ENCODE results near the gene ZDHHC11. TPM values are rescaled to one million over a fixed set of nuclear protein-coding genes. Genes with fewer than 3 reads are reported as not detected.

The ZDHHC11 gene
- total and polyA plus RNA-seq, 5 donors from 2014 or later = 18.3 TPM; not detected in 4

DNA sequence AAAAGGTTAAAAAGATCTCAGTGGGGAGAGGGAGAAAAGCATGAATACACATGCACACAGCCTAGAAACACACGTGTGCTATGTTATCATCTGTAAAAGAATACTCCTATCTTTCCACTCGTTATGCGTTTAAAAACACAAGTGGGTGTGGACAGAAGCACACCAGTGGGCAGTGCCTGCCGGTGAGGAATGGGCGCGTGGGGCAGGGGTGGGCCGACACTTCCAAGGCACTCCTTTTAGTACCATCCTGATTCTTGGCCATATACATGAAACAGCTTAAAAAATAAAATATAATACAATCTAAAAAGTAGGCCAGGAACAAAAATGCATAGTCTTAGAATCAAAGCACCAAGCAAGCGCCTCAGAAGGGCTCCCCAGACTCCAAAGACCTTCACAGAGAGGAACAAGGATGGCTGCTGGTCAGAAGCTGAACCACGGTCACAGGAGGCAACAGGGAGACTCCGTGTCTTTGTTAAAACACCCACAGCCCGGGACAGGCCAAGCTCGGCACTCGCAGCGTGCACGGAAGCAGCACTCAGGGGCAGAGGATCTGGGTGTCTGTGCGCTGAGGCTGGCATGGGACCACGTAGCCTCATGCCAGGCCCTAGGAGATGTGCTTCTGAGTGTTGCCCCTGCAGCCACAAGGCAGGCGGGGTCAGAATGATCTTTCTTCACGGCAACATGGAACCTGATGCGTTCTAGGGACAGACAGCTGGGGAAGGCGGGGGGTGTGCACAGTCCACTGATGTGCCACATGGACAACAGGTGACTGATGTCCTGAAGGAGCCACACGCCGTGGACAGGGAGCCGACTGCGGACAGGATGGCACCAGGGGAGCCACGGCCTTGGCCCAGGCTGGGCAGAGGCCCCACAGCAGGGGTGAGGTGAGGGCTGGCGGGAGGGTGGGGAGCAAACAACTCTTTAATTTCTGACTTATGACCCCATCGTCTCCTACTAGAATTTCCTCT, 25.9 kb upstream of the ZDHHC11 start:
- Mint-ChIP-seq H3K27me3 (no peaks in the 10 kb centered on the region), H3K9me3 (no peaks in the 10 kb centered on the region), H3K27ac (no peak overlapping the region), H3K36me3 (peaks cover 34% of the 10 kb centered on the region), H3K4me3 (no peak overlapping the region), H3K4me1 (peaks cover 0 to 11% (median 4%) of the 10 kb centered on the region in 4 donors)
- no peaks in the 10 kb centered on the region for H3K4me1 ChIP-seq (ENCODE audit: control insufficient read depth, insufficient read depth, low read length, poor library complexity, severe bottlenecking)
- H3K36me3 ChIP-seq (ENCODE audit: control insufficient read depth, insufficient read depth, low read length) = peaks cover 72% of the 10 kb centered on the region
- ATAC-seq (ENCODE audit: low read depth in 2 of 2) = no peak
- no peak overlapping the region for H3K4me3 ChIP-seq (ENCODE audit: low read depth, low read length)
- no peak overlapping the region for H3K27ac ChIP-seq (ENCODE audit: insufficient read depth, low read length, poor library complexity, severe bottlenecking)
- no peaks in the 10 kb centered on the region for H3K27me3 ChIP-seq (ENCODE audit: control insufficient read depth, insufficient read depth, low read length)
- DNase-seq = no peak
- no peaks in the 10 kb centered on the region for H3K9me3 ChIP-seq (ENCODE audit: control insufficient read depth in 2 of 2, low read length in 2 of 2)

DNA sequence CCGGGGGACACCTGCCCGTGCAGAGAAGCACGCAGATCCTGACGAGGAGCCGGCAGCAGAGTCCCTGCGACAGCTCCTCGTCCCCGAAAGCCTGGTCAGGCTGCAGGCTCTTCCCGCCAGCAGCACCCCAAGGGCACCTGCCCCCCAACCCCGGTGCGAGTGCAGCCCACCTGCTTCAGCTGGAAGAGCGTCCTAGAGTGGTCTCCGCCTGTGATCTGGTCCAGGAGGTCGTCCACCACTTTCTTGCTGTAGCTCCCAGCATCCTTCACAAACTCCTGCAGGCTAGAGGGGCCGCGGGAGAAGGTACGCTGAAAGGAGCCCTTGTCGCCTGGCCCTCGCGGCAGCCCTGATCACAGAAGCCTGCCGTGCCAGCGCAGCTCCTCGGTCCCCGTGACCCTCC, 25.1 kb upstream of the ZDHHC11 start:
- H3K27me3 ChIP-seq (ENCODE audit: control insufficient read depth, insufficient read depth, low read length) = no peaks in the 10 kb centered on the region
- Mint-ChIP-seq H3K36me3 (peaks cover 40% of the 10 kb centered on the region), H3K27me3 (no peaks in the 10 kb centered on the region), H3K27ac (no peak overlapping the region), H3K4me1 (peaks cover 0 to 6% (median 3%) of the 10 kb centered on the region in 4 donors), H3K9me3 (no peaks in the 10 kb centered on the region), H3K4me3 (no peak overlapping the region)
- no peak for DNase-seq
- no peaks in the 10 kb centered on the region for H3K9me3 ChIP-seq (ENCODE audit: control insufficient read depth in 2 of 2, low read length in 2 of 2)
- H3K4me1 ChIP-seq (ENCODE audit: control insufficient read depth, insufficient read depth, low read length, poor library complexity, severe bottlenecking) = no peaks in the 10 kb centered on the region
- no peak overlapping the region for H3K4me3 ChIP-seq (ENCODE audit: low read depth, low read length)
- ATAC-seq (ENCODE audit: low read depth in 2 of 2) = no peak
- H3K27ac ChIP-seq (ENCODE audit: insufficient read depth, low read length, poor library complexity, severe bottlenecking) = no peak overlapping the region
- H3K36me3 ChIP-seq (ENCODE audit: control insufficient read depth, insufficient read depth, low read length) = peaks cover 72% of the 10 kb centered on the region

DNA sequence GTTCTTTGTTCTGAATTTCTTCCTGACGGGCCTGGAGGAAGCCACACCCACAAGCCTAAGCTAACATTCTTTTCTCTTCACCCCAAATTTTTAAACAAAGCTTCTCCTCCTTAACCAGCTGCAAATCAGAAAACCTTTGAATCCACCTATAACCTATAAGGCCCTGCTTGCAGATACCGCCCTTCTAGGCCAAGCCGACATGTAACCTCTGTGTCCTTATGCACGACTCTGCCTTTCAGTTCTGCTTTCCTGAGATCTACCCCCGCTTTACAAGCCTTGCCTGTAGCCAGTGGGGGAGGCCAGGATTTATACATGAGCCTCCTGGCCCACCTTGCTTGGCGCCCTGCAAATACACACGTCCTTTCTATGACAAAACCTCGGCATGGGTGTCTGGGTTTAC, 22.5 kb upstream of the ZDHHC11 start:
- no peaks in the 10 kb centered on the region for H3K27me3 ChIP-seq (ENCODE audit: control insufficient read depth, insufficient read depth, low read length)
- Mint-ChIP-seq H3K36me3 (peaks cover 55% of the 10 kb centered on the region), H3K4me3 (no peak overlapping the region), H3K27me3 (no peaks in the 10 kb centered on the region), H3K27ac (no peak overlapping the region), H3K4me1 (peaks cover 0 to 6% (median 3%) of the 10 kb centered on the region in 4 donors), H3K9me3 (no peaks in the 10 kb centered on the region)
- ATAC-seq (ENCODE audit: low read depth in 2 of 2) (no peak), DNase-seq (no peak)
- no peaks in the 10 kb centered on the region for H3K4me1 ChIP-seq (ENCODE audit: control insufficient read depth, insufficient read depth, low read length, poor library complexity, severe bottlenecking)
- H3K27ac ChIP-seq (ENCODE audit: insufficient read depth, low read length, poor library complexity, severe bottlenecking) = no peak overlapping the region
- H3K9me3 ChIP-seq (ENCODE audit: control insufficient read depth in 2 of 2, low read length in 2 of 2) = no peaks in the 10 kb centered on the region
- no peak overlapping the region for H3K4me3 ChIP-seq (ENCODE audit: low read depth, low read length)
- H3K36me3 ChIP-seq (ENCODE audit: control insufficient read depth, insufficient read depth, low read length) = peaks cover 96% of the 10 kb centered on the region

DNA sequence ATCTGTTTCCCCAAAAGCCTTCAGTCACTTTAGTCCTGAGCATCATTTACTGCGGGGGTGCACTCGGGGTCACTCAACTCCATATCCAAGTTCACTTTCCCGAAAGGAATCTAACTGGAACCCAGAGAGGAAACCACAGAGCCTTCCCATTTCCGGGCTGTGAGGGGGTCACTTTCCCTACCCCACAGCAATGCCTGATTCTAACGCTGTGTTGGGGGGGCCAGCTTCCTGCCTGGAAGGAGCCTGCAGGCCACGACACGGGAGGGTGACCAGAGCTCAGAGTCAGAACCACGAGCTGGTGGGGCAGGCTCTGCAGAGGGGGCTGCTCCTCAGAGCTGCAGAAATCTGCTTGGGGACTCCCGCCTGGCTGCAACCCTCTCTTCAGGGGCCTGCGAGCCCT, 21.5 kb upstream of the ZDHHC11 start:
- no peaks in the 10 kb centered on the region for H3K9me3 ChIP-seq (ENCODE audit: control insufficient read depth in 2 of 2, low read length in 2 of 2)
- peaks cover 97% of the 10 kb centered on the region for H3K36me3 ChIP-seq (ENCODE audit: control insufficient read depth, insufficient read depth, low read length)
- no peak for ATAC-seq (ENCODE audit: low read depth in 2 of 2)
- H3K27ac ChIP-seq (ENCODE audit: insufficient read depth, low read length, poor library complexity, severe bottlenecking) = no peak overlapping the region
- no peak overlapping the region for H3K27ac Mint-ChIP-seq
- H3K9me3 Mint-ChIP-seq = peaks cover 0 to 2% (median 0%) of the 10 kb centered on the region in 7 donors
- H3K4me1 ChIP-seq (ENCODE audit: control insufficient read depth, insufficient read depth, low read length, poor library complexity, severe bottlenecking) = no peaks in the 10 kb centered on the region
- peaks cover 60% of the 10 kb centered on the region for H3K36me3 Mint-ChIP-seq
- no peak for DNase-seq
- no peaks in the 10 kb centered on the region for H3K27me3 Mint-ChIP-seq
- H3K4me1 Mint-ChIP-seq = peaks cover 0 to 6% (median 3%) of the 10 kb centered on the region in 4 donors
- no peak overlapping the region for H3K4me3 ChIP-seq (ENCODE audit: low read depth, low read length)
- no peaks in the 10 kb centered on the region for H3K27me3 ChIP-seq (ENCODE audit: control insufficient read depth, insufficient read depth, low read length)
- H3K4me3 Mint-ChIP-seq = no peak overlapping the region

DNA sequence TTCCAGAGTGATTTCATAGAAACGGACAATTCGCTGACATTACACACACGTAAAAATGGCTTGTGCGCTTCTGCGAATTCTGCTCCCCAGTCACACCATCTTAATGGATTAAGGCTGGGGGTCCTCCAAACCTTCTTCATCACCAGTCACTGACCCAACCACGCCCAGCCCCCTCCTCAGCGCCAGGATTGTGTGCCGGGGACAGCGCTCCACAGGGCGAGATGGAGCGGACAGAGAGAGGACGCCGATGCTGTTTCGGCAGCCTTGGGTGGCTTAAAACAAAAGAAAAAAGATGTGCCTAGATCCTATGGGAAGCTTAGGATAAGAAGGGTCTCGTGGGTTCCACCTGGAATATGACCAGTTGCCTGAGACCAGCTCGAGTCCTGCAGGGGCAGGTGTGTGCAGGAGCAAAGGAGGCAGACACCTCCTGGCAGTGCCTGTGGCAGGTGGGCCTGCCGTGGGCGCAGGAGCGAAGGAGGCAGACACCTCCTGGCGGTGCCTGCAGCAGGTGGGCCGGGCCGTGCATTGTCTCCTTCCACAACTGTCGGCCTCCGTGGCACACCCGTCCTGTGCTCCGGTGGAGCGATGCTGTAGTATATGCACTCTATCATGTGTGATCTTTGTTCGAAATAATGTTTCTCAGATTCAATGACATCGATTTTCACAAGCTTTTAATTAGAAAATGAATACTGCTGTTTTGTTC, 21.0 kb upstream of the ZDHHC11 start:
- DNase-seq = no peak
- Histone ChIP-seq H3K9me3 (ENCODE audit: control insufficient read depth in 2 of 2, low read length in 2 of 2) (no peaks in the 10 kb centered on the region), H3K27ac (ENCODE audit: insufficient read depth, low read length, poor library complexity, severe bottlenecking) (no peak overlapping the region), H3K36me3 (ENCODE audit: control insufficient read depth, insufficient read depth, low read length) (peaks cover 97% of the 10 kb centered on the region), H3K4me1 (ENCODE audit: control insufficient read depth, insufficient read depth, low read length, poor library complexity, severe bottlenecking) (no peaks in the 10 kb centered on the region), H3K27me3 (ENCODE audit: control insufficient read depth, insufficient read depth, low read length) (no peaks in the 10 kb centered on the region), H3K4me3 (ENCODE audit: low read depth, low read length) (no peak overlapping the region)
- Mint-ChIP-seq H3K27me3 (no peaks in the 10 kb centered on the region), H3K4me1 (peaks cover 0 to 6% (median 3%) of the 10 kb centered on the region in 4 donors), H3K4me3 (no peak overlapping the region), H3K36me3 (peaks cover 61% of the 10 kb centered on the region), H3K9me3 (peaks cover 0 to 2% (median 0%) of the 10 kb centered on the region in 7 donors), H3K27ac (no peak overlapping the region)
- no peak for ATAC-seq (ENCODE audit: low read depth in 2 of 2)

DNA sequence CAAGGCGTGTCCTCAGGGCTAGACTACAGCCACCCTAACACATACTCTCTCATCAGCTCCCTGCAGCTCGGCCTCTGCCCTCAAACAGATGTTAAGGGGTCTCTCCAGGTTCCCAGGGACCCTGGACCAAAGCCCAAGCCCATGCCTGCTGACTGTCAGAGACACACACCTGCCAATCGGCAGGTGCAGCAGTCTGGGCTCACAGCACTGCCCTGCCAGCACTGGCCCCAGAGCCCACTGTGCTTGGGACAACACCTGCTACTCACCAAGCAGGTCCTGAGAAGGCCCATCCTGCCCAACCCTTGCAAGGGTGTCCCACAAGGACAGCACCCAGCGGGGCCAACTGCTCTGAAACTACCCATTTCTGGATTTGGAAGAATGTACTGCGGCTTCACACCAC, 20.2 kb upstream of the ZDHHC11 start:
- Histone ChIP-seq H3K27me3 (ENCODE audit: control insufficient read depth, insufficient read depth, low read length) (no peaks in the 10 kb centered on the region), H3K27ac (ENCODE audit: insufficient read depth, low read length, poor library complexity, severe bottlenecking) (no peak overlapping the region), H3K4me3 (ENCODE audit: low read depth, low read length) (no peak overlapping the region), H3K9me3 (ENCODE audit: control insufficient read depth in 2 of 2, low read length in 2 of 2) (no peaks in the 10 kb centered on the region), H3K4me1 (ENCODE audit: control insufficient read depth, insufficient read depth, low read length, poor library complexity, severe bottlenecking) (no peaks in the 10 kb centered on the region), H3K36me3 (ENCODE audit: control insufficient read depth, insufficient read depth, low read length) (peaks cover 96% of the 10 kb centered on the region)
- Mint-ChIP-seq H3K27me3 (no peaks in the 10 kb centered on the region), H3K9me3 (peaks cover 0 to 2% (median 0%) of the 10 kb centered on the region in 7 donors), H3K4me3 (no peak overlapping the region), H3K27ac (peak overlapping the region in 1 of 3 donors; percentile 43), H3K4me1 (peaks cover 0 to 6% (median 3%) of the 10 kb centered on the region in 4 donors), H3K36me3 (peaks cover 66% of the 10 kb centered on the region)
- DNase-seq (no peak), ATAC-seq (ENCODE audit: low read depth in 2 of 2) (no peak)

DNA sequence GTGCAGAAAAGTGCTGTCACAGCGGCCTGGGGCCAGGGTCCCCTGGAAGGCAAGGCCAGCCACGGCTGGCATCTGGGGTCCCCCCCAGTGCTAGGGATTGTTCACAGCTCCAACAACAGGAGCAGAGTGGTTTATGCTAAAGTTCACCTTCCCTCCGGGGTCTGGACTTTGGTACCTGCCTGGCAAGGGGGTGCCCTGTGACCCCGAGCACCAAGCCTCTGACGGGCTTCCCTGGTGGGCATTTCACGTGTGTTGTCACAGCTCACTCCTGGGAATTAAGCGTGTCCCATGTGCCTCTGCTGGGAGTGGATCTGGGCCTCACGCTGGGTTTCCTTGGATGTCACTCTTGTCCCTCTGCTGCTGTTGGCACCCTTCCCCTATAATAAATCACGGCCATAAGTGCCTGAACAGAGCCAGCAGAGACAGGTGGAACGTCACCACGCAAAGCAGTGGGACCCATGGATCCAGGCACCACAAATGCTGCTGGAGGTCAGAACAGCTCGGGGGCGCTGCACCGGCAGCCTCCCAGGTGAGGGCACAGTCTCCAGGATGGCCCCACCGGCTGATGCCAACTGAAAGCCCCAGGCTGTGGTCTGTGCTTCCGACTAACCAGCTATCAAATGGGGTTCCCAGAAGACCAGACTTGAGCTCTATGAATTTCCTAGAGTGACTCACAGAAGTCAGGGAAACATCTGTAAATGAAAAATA, 17.8 kb upstream of the ZDHHC11 start:
- peaks cover 0 to 2% (median under 1%) of the 10 kb centered on the region in 4 donors for H3K4me1 Mint-ChIP-seq
- H3K27ac ChIP-seq (ENCODE audit: insufficient read depth, low read length, poor library complexity, severe bottlenecking) = no peak overlapping the region
- no peaks in the 10 kb centered on the region for H3K27me3 Mint-ChIP-seq
- no peak overlapping the region for H3K4me3 ChIP-seq (ENCODE audit: low read depth, low read length)
- peaks cover 53% of the 10 kb centered on the region for H3K36me3 Mint-ChIP-seq
- no peak for ATAC-seq (ENCODE audit: low read depth in 2 of 2)
- H3K27me3 ChIP-seq (ENCODE audit: control insufficient read depth, insufficient read depth, low read length) = no peaks in the 10 kb centered on the region
- no peak overlapping the region for H3K4me3 Mint-ChIP-seq
- peaks cover 0 to 2% (median 0%) of the 10 kb centered on the region in 7 donors for H3K9me3 Mint-ChIP-seq
- no peak for DNase-seq
- no peaks in the 10 kb centered on the region for H3K4me1 ChIP-seq (ENCODE audit: control insufficient read depth, insufficient read depth, low read length, poor library complexity, severe bottlenecking)
- no peaks in the 10 kb centered on the region for H3K9me3 ChIP-seq (ENCODE audit: control insufficient read depth in 2 of 2, low read length in 2 of 2)
- peak overlapping the region in 1 of 3 donors; percentile 2 for H3K27ac Mint-ChIP-seq
- H3K36me3 ChIP-seq (ENCODE audit: control insufficient read depth, insufficient read depth, low read length) = peaks cover 96% of the 10 kb centered on the region
